Tibial artery (tissue), 4 donors: ENCODE measurements around the gene EREG.

Source experiments
- DNase-seq, 2 donors: peaks; one replicate each; pipeline ENCODE4 v3.0.0-alpha.2; 2019
- H3K27ac ChIP-seq, 2 donors: fragments of 200-600 bp; sonication (generic) in 1 of 2; 1 replicate in 1 of 2; 2 replicates in 1 of 2; pipeline ENCODE4 v1.5.1; 2018 to 2019; ENCODE audit warnings: mild to moderate bottlenecking in 1 of 2
- H3K27me3 ChIP-seq, 2 donors: fragments of 200-600 bp; sonication (generic) in 1 of 2; one replicate each; pipeline versions ENCODE4 v1.5.1 to v1.6.0; 2016 to 2019
- H3K36me3 ChIP-seq, 3 donors: fragments of 200-600 bp; sonication (generic) in 2 of 3; one replicate each; pipeline ENCODE4 v1.5.1; 2016 to 2019; ENCODE audit warnings: mild to moderate bottlenecking in 2 of 3
- H3K4me1 ChIP-seq, 4 donors: fragments of 200-600 bp; sonication (generic) in 2 of 4; 1 replicate in 3 of 4; 2 replicates in 1 of 4; pipeline ENCODE4 v1.5.1; 2016 to 2019
- H3K4me3 ChIP-seq, 2 donors: fragments of 200-600 bp; sonication (generic) in 1 of 2; 1 replicate in 1 of 2; 2 replicates in 1 of 2; pipeline ENCODE4 v1.5.1; 2018 to 2019; ENCODE audit warnings: mild to moderate bottlenecking in 2 of 2
- H3K9me3 ChIP-seq, 3 donors: fragments of 200-600 bp; sonication (generic) in 1 of 3; one replicate each; pipeline ENCODE4 v1.5.1; 2016 to 2019
- CTCF ChIP-seq, 2 experiments: fragments of 200-600 bp in 1 of 2; fragments of 450-650 bp in 1 of 2; IDR thresholded peaks; one replicate each; pipeline ENCODE4 v1.5.1; 2017 to 2019; ENCODE audit warnings: antibody characterized with exemption in 2 of 2, mild to moderate bottlenecking in 1 of 2, moderate library complexity in 1 of 2
- intact Hi-C: fragments of 100-400 bp; cut with DNase I; formaldehyde crosslinking; loops from one replicate; pipeline ENCODE4 v1.15.0; 2023; ENCODE audit warnings: low total_unique reads

Gene EREG

GRCh38 chr4:74410272-74410671 lies 45.3 kb downstream of the EREG start:
- Histone ChIP-seq H3K36me3 (no peaks in the 10 kb centered on the region), H3K4me1 (no peaks in the 10 kb centered on the region), H3K27ac (no peak overlapping the region), H3K27me3 (no peaks in the 10 kb centered on the region), H3K9me3 (no peaks in the 10 kb centered on the region), H3K4me3 (no peak overlapping the region)
- intact Hi-C loops = no loop called here
- no peak for DNase-seq
- TF ChIP-seq CTCF (IDR thresholded peaks at IDR 0.05) = no peak

DNA sequence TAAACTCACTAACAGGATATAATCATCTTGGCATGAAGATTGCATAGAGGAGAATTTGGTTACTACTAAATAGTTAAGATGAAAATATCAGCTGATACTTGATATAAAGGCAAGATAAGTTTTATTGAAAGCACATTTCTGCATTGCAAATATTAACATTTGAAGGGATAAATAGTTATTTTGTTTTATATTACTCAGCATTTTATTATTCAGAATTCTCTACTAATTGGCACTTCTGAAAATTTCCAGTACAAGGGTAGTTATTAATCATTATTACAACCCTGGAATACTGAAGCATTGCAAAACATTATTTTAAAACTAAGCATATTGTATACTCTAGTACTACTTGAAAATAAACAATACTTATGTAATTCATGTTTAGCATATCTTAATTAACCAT lies 47.3 kb downstream of the EREG start:
- no peaks in the 10 kb centered on the region for H3K4me1 ChIP-seq
- H3K4me3 ChIP-seq = no peak overlapping the region
- no peak for DNase-seq
- no peaks in the 10 kb centered on the region for H3K36me3 ChIP-seq
- no peak overlapping the region for H3K27ac ChIP-seq
- intact Hi-C loops = no loop called here
- no peak for TF ChIP-seq CTCF (IDR thresholded peaks at IDR 0.05)
- no peaks in the 10 kb centered on the region for H3K9me3 ChIP-seq
- no peaks in the 10 kb centered on the region for H3K27me3 ChIP-seq

GRCh38 chr4:74413265-74413664 lies 48.3 kb downstream of the EREG start:
- H3K27ac ChIP-seq = no peak overlapping the region
- intact Hi-C loops = no loop called here
- no peak for TF ChIP-seq CTCF (IDR thresholded peaks at IDR 0.05)

DNA sequence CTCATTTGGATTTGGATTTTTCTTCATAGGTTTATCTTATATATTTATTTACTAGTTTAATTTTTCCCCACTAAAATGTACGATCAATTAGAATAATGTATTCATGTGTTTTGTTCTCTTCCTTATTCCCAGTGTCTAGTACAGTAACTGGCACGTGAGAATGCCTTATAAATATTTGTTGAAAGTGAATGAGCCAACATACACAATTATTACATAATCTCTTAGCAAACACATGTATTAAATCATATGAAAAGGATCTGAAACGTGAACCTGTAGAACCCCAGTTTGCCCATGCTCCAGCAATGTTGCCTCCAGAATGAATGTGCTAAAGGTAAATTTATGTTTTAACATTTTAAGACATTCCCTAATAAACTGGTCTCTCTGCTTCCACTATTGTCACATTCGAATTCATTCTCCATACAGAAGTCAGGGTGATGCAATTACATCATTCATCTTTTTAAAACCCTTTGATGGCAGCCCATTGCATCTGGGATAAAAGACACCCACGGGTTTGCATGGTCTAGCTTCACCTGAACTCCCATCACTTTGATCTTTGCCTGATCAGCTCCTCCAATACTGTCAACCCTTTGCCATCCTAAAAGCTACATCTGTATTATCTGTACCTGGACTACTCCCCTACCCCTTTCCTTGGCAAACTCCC lies 49.3 kb downstream of the EREG start:
- no peak overlapping the region for H3K27ac ChIP-seq
- no peaks in the 10 kb centered on the region for H3K4me1 ChIP-seq
- H3K36me3 ChIP-seq = no peaks in the 10 kb centered on the region
- no peaks in the 10 kb centered on the region for H3K9me3 ChIP-seq
- TF ChIP-seq CTCF (IDR thresholded peaks at IDR 0.05) = no peak
- no peak overlapping the region for H3K4me3 ChIP-seq
- intact Hi-C loops = no loop called here
- H3K27me3 ChIP-seq = no peaks in the 10 kb centered on the region
- no peak for DNase-seq

More at GRCh38 chr4:74413265-74413664, 48.3 kb downstream of the EREG start:
- Histone ChIP-seq H3K4me3 (no peak overlapping the region), H3K36me3 (no peaks in the 10 kb centered on the region), H3K27me3 (no peaks in the 10 kb centered on the region), H3K4me1 (no peaks in the 10 kb centered on the region), H3K9me3 (no peaks in the 10 kb centered on the region)
- no peak for DNase-seq

- H3K4me3 ChIP-seq = no peak overlapping the region
- H3K36me3 ChIP-seq = no peaks in the 10 kb centered on the region
- H3K9me3 ChIP-seq = no peaks in the 10 kb centered on the region
- no peak for TF ChIP-seq CTCF (IDR thresholded peaks at IDR 0.05)
- no peak for DNase-seq
- H3K4me1 ChIP-seq = no peaks in the 10 kb centered on the region
- intact Hi-C loops = no loop called here
- H3K27me3 ChIP-seq = no peaks in the 10 kb centered on the region
- no peak overlapping the region for H3K27ac ChIP-seq
These were observed 50.8 kb downstream of the EREG start for GRCh38 chr4:74415602-74416300.
